ENCODE measurements around the gene LIMA1.

- TF ChIP-seq EZH2 (IDR thresholded peaks at IDR 0.05) (no peak), POLR2AphosphoS5 (IDR thresholded peaks at IDR 0.05; ENCODE audit: borderline replicate concordance, low read depth, low read length) (no peak), FOXP2 (optimal IDR thresholded peaks at IDR 0.05; ENCODE audit: control extremely low read depth, extremely low read length, insufficient read depth) (no peak)
Observed at GRCh38 chr12:50185301-50185895, 97.9 kb downstream of the LIMA1 start.

All from SK-N-MC (cell line).